HEK293 (cell line): ENCODE data around the gene HCAR2.

Experiments used
- CTCF ChIA-PET: fragments of 350-600 bp; formaldehyde crosslinking; extraction: SDS; loops from one replicate; lab custom pipeline; 2021; ENCODE audit warnings: antibody characterized with exemption; lab: Yijun Ruan, JAX
- POLR2A ChIA-PET: fragments of 300-600 bp; formaldehyde crosslinking; extraction: SDS; loops from one replicate; lab custom pipeline; 2020; ENCODE audit warnings: antibody characterized with exemption, inconsistent platforms; lab: Yijun Ruan, JAX
- H3K27ac ChIP-seq: fragments of 200-500 bp; sonication (Bioruptor generic); 2 replicates; pipeline ENCODE4 v1.5.1; 2014; ENCODE audit warnings: low read depth, low read length, control low read depth, inconsistent platforms; ENCODE audit errors: extremely low read depth
- H3K36me3 ChIP-seq, 2 experiments: fragments of 200-500 bp in 1 of 2; sonication (Bioruptor generic) in 1 of 2; 1 replicate in 1 of 2; 2 replicates in 1 of 2; pipeline ENCODE4 v1.5.1; 2014 to 2017; ENCODE audit warnings: inconsistent platforms in 2 of 2, low read length in 2 of 2; ENCODE audit not compliant: control insufficient read depth in 2 of 2, insufficient read depth in 1 of 2
- H3K4me1 ChIP-seq: fragments of 200-500 bp; sonication (Bioruptor generic); 2 replicates; pipeline ENCODE4 v1.5.1; 2014; ENCODE audit warnings: mild to moderate bottlenecking, low read length, inconsistent platforms; ENCODE audit not compliant: control insufficient read depth, insufficient read depth
- H3K4me3 ChIP-seq: 2 replicates; pipeline ENCODE4 v1.5.1; 2011; ENCODE audit warnings: low read depth, mild to moderate bottlenecking, control low read depth, low read length, moderate library complexity
- H3K9me3 ChIP-seq: fragments of 200-500 bp; sonication (Bioruptor generic); 2 replicates; pipeline ENCODE4 v1.5.1; 2014; ENCODE audit warnings: low read depth, low read length, inconsistent platforms; ENCODE audit not compliant: control insufficient read depth, insufficient read depth
- HOXC10 ChIP-seq: sonication (generic); formaldehyde crosslinking; IDR thresholded peaks from 2 replicates; pipeline ENCODE4 v1.8.1; 2023; ENCODE audit warnings: mild to moderate bottlenecking, missing genetic modification reagents
- MZF1 ChIP-seq: fragments of 450-650 bp; formaldehyde crosslinking; IDR thresholded peaks from 2 replicates; pipeline ENCODE4 v1.5.1; 2017; ENCODE audit warnings: missing biosample characterization, missing genetic modification characterization, borderline replicate concordance
- ZBTB1 ChIP-seq: fragments of 450-650 bp; formaldehyde crosslinking; IDR thresholded peaks from 2 replicates; pipeline ENCODE4 v1.5.1; 2016; ENCODE audit warnings: missing biosample characterization, missing genetic modification characterization
- ZIC2 ChIP-seq: fragments of 450-650 bp; formaldehyde crosslinking; IDR thresholded peaks from 2 replicates; pipeline ENCODE4 v1.5.1; 2016; ENCODE audit warnings: missing biosample characterization, missing genetic modification characterization
- ZNF174 ChIP-seq: fragments of 450-650 bp; formaldehyde crosslinking; IDR thresholded peaks from 2 replicates; pipeline ENCODE4 v1.5.0; 2017; ENCODE audit warnings: missing biosample characterization, mild to moderate bottlenecking, missing genetic modification characterization
- ZNF311 ChIP-seq: fragments of 450-650 bp; formaldehyde crosslinking; IDR thresholded peaks from 2 replicates; pipeline ENCODE4 v1.5.1; 2017; ENCODE audit warnings: missing biosample characterization, missing genetic modification characterization, borderline replicate concordance
- ZNF354C ChIP-seq: fragments of 450-650 bp; formaldehyde crosslinking; IDR thresholded peaks from 2 replicates; pipeline ENCODE4 v1.5.1; 2016; ENCODE audit warnings: missing biosample characterization, missing genetic modification characterization, low read depth, borderline replicate concordance
- ZNF501 ChIP-seq: fragments of 450-650 bp; formaldehyde crosslinking; IDR thresholded peaks from 2 replicates; pipeline ENCODE4 v1.5.1; 2016; ENCODE audit warnings: missing biosample characterization, missing genetic modification characterization
- ZNF544 ChIP-seq: fragments of 450-650 bp; formaldehyde crosslinking; IDR thresholded peaks from 2 replicates; pipeline ENCODE4 v1.5.0; 2017; ENCODE audit warnings: missing biosample characterization, missing genetic modification characterization
- ZNF549 ChIP-seq: fragments of 450-650 bp; IDR thresholded peaks from 2 replicates; pipeline ENCODE4 v1.5.1; 2018; ENCODE audit warnings: missing biosample characterization, missing genetic modification characterization, mild to moderate bottlenecking, inconsistent platforms, moderate library complexity
- ZNF701 ChIP-seq: fragments of 450-650 bp; formaldehyde crosslinking; IDR thresholded peaks from 2 replicates; pipeline ENCODE4 v1.5.1; 2016; ENCODE audit warnings: missing biosample characterization, missing genetic modification characterization
- TF ChIP-seq, protein P1 (sequence below): fragments of 450-650 bp; formaldehyde crosslinking; IDR thresholded peaks from 2 replicates; pipeline ENCODE4 v1.5.1; 2016; ENCODE audit warnings: missing biosample characterization, missing genetic modification characterization
- TF ChIP-seq, protein P2 (sequence below): fragments of 450-650 bp; formaldehyde crosslinking; IDR thresholded peaks from 2 replicates; pipeline ENCODE4 v1.5.1; 2016; ENCODE audit warnings: missing biosample characterization, missing genetic modification characterization
- TF ChIP-seq, protein P3 (sequence below): fragments of 450-650 bp; formaldehyde crosslinking; IDR thresholded peaks from 2 replicates; pipeline ENCODE4 v1.5.1; 2016; ENCODE audit warnings: missing biosample characterization, missing genetic modification characterization
- TF ChIP-seq, protein P4 (sequence below): fragments of 450-650 bp; formaldehyde crosslinking; IDR thresholded peaks from 2 replicates; pipeline ENCODE4 v1.5.1; 2017; ENCODE audit warnings: missing biosample characterization, missing genetic modification characterization

Gene HCAR2

DNA sequence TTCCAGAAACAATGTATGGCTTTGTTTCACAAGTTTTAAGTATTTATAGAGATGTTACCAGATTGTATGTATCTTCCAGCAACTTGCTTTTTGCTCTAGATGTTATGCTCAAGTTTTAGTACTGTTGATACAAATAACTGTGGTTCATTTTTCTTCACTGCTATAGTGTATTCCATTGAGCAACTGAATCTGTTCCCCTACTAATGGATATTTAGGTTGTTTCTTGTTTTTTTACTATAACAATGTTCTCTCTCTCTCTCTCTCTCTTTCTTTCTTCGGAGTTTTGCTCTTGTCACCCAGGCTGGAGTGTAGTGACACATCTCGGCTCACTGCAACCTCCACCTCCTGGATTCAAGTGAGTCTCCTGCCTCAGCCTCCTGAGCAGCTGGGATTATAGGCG is 16.6 kb downstream of the HCAR2 start:
- CTCF ChIA-PET, result interaction anchor here (0.6 kb wide), 1 partner anchor 12 kb away, joined by 4 read pairs; no protein-coding TSS in a partner anchor
- Histone ChIP-seq H3K4me1 (no peaks in the 10 kb centered on the region; the same call in 1 of the 2 replicates), H3K4me3 (no peak overlapping the region), H3K27ac (no peak overlapping the region), H3K9me3 (no peaks in the 10 kb centered on the region), H3K36me3 (no peaks in the 10 kb centered on the region)
- TF ChIP-seq ZNF549 (tag by site-specific recombination) (no peak), ZNF174 (tag by site-specific recombination) (no peak), MZF1 (peak; percentile 95)
- TF ChIP-seq, protein P1, sequence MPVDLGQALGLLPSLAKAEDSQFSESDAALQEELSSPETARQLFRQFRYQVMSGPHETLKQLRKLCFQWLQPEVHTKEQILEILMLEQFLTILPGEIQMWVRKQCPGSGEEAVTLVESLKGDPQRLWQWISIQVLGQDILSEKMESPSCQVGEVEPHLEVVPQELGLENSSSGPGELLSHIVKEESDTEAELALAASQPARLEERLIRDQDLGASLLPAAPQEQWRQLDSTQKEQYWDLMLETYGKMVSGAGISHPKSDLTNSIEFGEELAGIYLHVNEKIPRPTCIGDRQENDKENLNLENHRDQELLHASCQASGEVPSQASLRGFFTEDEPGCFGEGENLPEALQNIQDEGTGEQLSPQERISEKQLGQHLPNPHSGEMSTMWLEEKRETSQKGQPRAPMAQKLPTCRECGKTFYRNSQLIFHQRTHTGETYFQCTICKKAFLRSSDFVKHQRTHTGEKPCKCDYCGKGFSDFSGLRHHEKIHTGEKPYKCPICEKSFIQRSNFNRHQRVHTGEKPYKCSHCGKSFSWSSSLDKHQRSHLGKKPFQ, result no peak
- POLR2A ChIA-PET, result no interaction called here

DNA sequence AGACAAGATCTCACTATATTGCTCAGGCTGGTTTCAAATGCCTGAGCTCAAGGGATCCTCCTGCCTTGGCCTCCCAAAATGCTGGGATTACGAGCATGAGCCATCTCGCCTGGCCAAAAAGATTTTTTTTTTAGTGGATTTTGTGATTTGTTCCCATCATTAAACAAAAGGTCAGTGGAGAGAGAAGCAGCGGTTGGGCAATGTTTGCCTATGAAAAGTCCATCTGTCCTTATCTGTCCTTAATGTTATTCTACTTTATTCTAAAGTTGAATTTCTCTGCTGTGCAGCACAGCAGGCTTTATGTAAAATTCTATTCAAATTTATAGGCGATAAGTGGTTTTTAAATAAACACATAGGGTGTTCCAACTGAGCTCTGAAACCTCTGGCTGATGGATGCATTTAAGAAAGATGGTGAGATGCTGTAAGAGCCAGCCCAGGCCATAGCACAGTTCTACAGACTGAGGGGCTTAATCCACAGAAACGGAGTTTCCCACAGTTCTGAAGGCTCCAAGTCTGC is 18.8 kb downstream of the HCAR2 start:
- H3K4me1 ChIP-seq, result no peaks in the 10 kb centered on the region; the same call in 1 of the 2 replicates
- CTCF ChIA-PET, result no interaction called here

DNA sequence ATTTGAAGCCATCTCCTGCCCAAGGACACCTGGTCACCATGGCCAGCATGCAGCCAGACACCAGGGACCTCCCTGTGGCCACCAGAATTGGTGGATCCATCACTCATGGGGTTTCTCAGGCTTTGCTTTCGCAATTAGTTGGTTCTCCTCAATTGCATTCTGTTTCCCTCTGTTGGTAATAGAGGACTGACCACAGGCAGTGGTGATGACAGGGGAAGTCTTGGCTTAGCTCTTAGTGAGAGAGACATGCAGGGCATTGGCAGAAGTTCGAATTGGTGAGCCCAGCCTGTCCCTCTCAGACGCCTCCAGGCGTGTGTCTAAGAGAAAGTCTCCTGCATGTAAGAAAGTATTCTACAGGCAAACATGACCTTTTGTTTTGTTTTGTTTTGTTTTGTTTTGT is 21.3 kb downstream of the HCAR2 start:
- H3K9me3 ChIP-seq, result no peaks in the 10 kb centered on the region
- TF ChIP-seq, protein P2, sequence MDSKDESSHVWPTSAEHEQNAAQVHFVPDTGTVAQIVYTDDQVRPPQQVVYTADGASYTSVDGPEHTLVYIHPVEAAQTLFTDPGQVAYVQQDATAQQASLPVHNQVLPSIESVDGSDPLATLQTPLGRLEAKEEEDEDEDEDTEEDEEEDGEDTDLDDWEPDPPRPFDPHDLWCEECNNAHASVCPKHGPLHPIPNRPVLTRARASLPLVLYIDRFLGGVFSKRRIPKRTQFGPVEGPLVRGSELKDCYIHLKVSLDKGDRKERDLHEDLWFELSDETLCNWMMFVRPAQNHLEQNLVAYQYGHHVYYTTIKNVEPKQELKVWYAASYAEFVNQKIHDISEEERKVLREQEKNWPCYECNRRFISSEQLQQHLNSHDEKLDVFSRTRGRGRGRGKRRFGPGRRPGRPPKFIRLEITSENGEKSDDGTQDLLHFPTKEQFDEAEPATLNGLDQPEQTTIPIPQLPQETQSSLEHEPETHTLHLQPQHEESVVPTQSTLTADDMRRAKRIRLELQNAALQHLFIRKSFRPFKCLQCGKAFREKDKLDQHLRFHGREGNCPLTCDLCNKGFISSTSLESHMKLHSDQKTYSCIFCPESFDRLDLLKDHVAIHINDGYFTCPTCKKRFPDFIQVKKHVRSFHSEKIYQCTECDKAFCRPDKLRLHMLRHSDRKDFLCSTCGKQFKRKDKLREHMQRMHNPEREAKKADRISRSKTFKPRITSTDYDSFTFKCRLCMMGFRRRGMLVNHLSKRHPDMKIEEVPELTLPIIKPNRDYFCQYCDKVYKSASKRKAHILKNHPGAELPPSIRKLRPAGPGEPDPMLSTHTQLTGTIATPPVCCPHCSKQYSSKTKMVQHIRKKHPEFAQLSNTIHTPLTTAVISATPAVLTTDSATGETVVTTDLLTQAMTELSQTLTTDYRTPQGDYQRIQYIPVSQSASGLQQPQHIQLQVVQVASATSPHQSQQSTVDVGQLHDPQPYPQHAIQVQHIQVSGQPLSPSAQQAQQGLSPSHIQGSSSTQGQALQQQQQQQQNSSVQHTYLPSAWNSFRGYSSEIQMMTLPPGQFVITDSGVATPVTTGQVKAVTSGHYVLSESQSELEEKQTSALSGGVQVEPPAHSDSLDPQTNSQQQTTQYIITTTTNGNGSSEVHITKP (tag by site-specific recombination), result no peak
- TF ChIP-seq ZNF701 (tag by site-specific recombination) (no peak), ZBTB1 (tag by site-specific recombination) (no peak), ZNF354C (tag by site-specific recombination) (no peak), ZNF311 (tag by site-specific recombination) (no peak), ZNF544 (tag by site-specific recombination) (no peak)
- TF ChIP-seq, protein P3, sequence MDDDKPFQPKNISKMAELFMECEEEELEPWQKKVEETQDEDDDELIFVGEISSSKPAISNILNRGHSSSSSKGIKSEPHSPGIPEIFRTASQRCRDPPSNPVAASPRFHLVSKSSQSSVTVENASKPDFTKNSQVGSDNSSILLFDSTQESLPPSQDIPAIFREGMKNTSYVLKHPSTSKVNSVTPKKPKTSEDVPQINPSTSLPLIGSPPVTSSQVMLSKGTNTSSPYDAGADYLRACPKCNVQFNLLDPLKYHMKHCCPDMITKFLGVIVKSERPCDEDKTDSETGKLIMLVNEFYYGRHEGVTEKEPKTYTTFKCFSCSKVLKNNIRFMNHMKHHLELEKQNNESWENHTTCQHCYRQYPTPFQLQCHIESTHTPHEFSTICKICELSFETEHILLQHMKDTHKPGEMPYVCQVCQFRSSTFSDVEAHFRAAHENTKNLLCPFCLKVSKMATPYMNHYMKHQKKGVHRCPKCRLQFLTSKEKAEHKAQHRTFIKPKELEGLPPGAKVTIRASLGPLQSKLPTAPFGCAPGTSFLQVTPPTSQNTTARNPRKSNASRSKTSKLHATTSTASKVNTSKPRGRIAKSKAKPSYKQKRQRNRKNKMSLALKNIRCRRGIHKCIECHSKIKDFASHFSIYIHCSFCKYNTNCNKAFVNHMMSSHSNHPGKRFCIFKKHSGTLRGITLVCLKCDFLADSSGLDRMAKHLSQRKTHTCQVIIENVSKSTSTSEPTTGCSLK (tag by site-specific recombination), result no peak
- TF ChIP-seq, all 188 proteins: peak for 0
- Histone ChIP-seq H3K4me3 (no peak overlapping the region), H3K36me3 (no peaks in the 10 kb centered on the region), H3K4me1 (no peaks in the 10 kb centered on the region; the same call in 1 of the 2 replicates), H3K27ac (no peak overlapping the region)
- POLR2A ChIA-PET, result no interaction called here
- CTCF ChIA-PET, result no interaction called here

More for the DNA sequence above, 18.8 kb downstream of the HCAR2 start:
- Histone ChIP-seq H3K9me3 (no peaks in the 10 kb centered on the region), H3K4me3 (no peak overlapping the region), H3K36me3 (no peaks in the 10 kb centered on the region), H3K27ac (no peak overlapping the region)
- POLR2A ChIA-PET, result no interaction called here
- TF ChIP-seq, protein P4, sequence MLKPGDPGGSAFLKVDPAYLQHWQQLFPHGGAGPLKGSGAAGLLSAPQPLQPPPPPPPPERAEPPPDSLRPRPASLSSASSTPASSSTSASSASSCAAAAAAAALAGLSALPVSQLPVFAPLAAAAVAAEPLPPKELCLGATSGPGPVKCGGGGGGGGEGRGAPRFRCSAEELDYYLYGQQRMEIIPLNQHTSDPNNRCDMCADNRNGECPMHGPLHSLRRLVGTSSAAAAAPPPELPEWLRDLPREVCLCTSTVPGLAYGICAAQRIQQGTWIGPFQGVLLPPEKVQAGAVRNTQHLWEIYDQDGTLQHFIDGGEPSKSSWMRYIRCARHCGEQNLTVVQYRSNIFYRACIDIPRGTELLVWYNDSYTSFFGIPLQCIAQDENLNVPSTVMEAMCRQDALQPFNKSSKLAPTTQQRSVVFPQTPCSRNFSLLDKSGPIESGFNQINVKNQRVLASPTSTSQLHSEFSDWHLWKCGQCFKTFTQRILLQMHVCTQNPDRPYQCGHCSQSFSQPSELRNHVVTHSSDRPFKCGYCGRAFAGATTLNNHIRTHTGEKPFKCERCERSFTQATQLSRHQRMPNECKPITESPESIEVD (tag by site-specific recombination), result peak; percentile 28; the same call in 1 of the 2 replicates
- TF ChIP-seq ZNF501 (no peak), HOXC10 (CRISPR knock-in tag) (no peak), ZIC2 (tag by site-specific recombination) (peak; percentile 38)
